Measurements from ENCODE around the gene ANLN. TPM values are rescaled to one million over a fixed set of nuclear protein-coding genes. Genes with fewer than 3 reads are reported as not detected.

ANLN gene, protein sequence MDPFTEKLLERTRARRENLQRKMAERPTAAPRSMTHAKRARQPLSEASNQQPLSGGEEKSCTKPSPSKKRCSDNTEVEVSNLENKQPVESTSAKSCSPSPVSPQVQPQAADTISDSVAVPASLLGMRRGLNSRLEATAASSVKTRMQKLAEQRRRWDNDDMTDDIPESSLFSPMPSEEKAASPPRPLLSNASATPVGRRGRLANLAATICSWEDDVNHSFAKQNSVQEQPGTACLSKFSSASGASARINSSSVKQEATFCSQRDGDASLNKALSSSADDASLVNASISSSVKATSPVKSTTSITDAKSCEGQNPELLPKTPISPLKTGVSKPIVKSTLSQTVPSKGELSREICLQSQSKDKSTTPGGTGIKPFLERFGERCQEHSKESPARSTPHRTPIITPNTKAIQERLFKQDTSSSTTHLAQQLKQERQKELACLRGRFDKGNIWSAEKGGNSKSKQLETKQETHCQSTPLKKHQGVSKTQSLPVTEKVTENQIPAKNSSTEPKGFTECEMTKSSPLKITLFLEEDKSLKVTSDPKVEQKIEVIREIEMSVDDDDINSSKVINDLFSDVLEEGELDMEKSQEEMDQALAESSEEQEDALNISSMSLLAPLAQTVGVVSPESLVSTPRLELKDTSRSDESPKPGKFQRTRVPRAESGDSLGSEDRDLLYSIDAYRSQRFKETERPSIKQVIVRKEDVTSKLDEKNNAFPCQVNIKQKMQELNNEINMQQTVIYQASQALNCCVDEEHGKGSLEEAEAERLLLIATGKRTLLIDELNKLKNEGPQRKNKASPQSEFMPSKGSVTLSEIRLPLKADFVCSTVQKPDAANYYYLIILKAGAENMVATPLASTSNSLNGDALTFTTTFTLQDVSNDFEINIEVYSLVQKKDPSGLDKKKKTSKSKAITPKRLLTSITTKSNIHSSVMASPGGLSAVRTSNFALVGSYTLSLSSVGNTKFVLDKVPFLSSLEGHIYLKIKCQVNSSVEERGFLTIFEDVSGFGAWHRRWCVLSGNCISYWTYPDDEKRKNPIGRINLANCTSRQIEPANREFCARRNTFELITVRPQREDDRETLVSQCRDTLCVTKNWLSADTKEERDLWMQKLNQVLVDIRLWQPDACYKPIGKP
- total RNA-seq: 15.7 and 122 TPM in 2 replicates

DNA sequence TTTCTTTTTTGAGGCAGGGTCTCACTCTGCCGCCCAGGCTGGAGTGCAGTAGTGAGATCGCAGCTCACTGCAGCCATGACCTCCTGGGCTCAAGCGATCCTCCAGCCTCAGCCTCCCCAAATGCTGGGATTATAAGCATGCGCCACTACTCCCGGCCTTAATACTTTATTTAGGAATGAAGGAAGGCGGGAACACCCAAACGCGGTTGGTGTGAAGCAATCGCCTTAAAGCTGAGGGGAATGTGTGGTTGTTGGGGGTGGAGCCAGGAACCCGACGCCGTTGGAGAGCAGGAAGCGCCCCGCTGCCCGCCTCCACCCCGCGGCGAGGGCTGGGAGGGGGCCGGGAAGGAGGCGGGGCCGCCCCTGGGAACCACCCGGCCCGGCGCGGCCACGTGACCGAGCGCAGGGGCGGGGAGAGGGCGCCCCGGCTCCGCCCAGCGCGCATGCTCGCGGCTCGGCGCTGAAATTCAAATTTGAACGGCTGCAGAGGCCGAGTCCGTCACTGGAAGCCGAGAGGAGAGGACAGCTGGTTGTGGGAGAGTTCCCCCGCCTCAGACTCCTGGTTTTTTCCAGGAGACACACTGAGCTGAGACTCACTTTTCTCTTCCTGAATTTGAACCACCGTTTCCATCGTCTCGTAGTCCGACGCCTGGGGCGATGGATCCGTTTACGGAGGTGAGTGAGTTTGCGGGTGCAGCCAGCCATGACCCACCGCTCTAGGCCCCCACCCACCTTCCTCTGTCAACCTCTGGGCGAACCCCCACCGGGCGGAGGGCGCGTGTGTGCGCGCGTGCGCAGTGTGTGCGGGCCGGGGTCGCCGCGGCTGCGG, at the start of gene ANLN:
TSS of gene ANLN (plus strand) at position 492 of the 828 bp plus-strand sequence. CDS start at position 657, 165 bp downstream.

Other genes starting within 250 kb of the ANLN start
- gene EEPD1, start 236.6 kb upstream of the ANLN start, total RNA-seq: 5.4 and 19.4 TPM in 2 replicates